Measurements from ENCODE around the gene ATP1A3. TPM values are rescaled to one million over a fixed set of nuclear protein-coding genes. Genes with fewer than 3 reads are reported as not detected.

The ATP1A3 gene
- total and polyA plus RNA-seq, 12 donors, result 0.11 to 35.0 (median 5.7) TPM; not detected in 1

- 87 to 92% (median 90%) methylated on average over 7 to 17 of the region's 17 CpGs for WGBS, 4 donors
- no peak for TF ChIP-seq CTCF (IDR thresholded peaks at IDR 0.05)
- TF ChIP-seq POLR2A (IDR thresholded peaks at IDR 0.05), result no peak
- Histone ChIP-seq H3K27me3 (no peaks in the 10 kb centered on the region), H3K4me1 (replicated peaks in 1 of 2) (no peaks in the 10 kb centered on the region), H3K9me3 (replicated peaks in 1 of 3) (no peaks in the 10 kb centered on the region), H3K36me3 (replicated peaks in 1 of 2) (no peaks in the 10 kb centered on the region), H3K4me3 (no peak overlapping the region), H3K27ac (no peak overlapping the region)
- intact Hi-C loops (cut with DNase I), result no loop called here
- DNase-seq, result no peak
Observed at GRCh38 chr19:41978470-41978869, 15.6 kb downstream of the ATP1A3 start.

DNA sequence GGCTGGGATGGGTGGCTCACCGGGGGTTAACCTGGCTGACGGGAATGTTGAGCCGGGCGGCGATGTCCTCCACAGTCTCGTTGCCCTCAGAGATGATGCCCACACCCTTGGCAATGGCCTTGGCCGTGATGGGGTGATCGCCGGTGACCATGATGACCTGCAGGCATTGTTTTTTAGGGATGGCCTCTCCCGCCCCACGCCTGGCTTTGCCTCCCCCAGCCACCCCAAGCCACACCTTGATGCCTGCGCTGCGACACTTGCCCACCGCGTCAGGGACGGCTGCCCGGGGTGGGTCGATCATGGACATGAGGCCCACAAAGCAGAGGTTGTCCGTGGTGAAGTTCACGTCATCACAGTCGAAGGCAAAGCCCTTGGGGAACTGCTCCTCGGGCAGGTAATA lies 16.1 kb downstream of the ATP1A3 start:
- intact Hi-C loops (cut with DNase I), result no loop called here
- DNase-seq, result no peak
- H3K36me3 ChIP-seq (replicated peaks in 1 of 2), result no peaks in the 10 kb centered on the region
- no peaks in the 10 kb centered on the region for H3K9me3 ChIP-seq (replicated peaks in 1 of 3)
- TF ChIP-seq CTCF (IDR thresholded peaks at IDR 0.05), result no peak
- TF ChIP-seq POLR2A (IDR thresholded peaks at IDR 0.05), result no peak
- no peak overlapping the region for H3K27ac ChIP-seq
- 57 to 79% (median 72%) methylated on average over 1 to 22 of the region's 22 CpGs for WGBS, 4 donors
- no peak overlapping the region for H3K4me3 ChIP-seq
- H3K27me3 ChIP-seq, result no peaks in the 10 kb centered on the region
- H3K4me1 ChIP-seq (replicated peaks in 1 of 2), result no peaks in the 10 kb centered on the region

DNA sequence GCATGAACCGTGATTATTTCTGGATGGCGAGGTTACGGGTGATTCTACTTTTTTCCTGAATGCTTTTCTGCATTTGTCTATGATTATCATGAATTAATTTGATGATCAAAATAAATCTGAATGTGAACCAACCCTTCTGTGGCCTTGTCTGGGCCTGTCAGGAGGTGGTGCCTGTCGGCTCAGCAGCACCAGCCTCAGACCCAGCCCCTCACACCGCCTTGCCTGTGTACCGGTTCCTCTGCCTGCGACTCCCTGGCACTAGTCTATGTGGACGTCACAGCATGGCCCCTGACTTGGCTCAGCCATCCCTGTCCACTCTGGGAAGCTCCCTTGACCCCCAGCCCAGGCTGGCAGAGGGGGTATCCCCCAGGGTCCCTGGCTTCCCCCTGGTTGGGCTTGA lies 19.4 kb downstream of the ATP1A3 start:
- no peak for TF ChIP-seq CTCF (IDR thresholded peaks at IDR 0.05)
- no peak for TF ChIP-seq POLR2A (IDR thresholded peaks at IDR 0.05)
- Histone ChIP-seq H3K4me1 (replicated peaks in 1 of 2) (no peaks in the 10 kb centered on the region), H3K9me3 (replicated peaks in 1 of 3) (no peaks in the 10 kb centered on the region), H3K27ac (no peak overlapping the region), H3K4me3 (no peak overlapping the region), H3K27me3 (no peaks in the 10 kb centered on the region), H3K36me3 (replicated peaks in 1 of 2) (no peaks in the 10 kb centered on the region)
- intact Hi-C loops (cut with DNase I), result no loop called here
- DNase-seq, result no peak
- 78 to 83% (median 78%) methylated on average over 5 to 8 of the region's 8 CpGs for WGBS, 4 donors

DNA sequence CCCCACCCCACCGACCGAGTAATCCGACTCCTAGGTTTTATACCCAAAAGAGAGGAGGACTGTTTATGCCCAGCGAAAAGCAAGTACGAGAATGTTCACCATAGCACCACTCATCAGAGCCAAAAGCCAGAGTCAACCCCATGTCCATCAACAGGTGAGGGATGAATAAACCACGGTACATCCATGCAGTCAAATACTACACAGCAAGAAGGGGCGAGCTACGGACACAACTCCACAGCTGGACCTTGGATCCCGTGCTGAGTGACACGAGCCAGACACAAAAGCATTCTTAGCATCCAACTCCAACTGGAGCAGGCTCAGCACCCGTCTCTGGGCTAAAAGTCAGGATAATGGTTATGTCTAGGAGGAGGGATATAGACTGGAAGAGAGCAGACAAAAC lies 22.7 kb downstream of the ATP1A3 start:
- no peak for DNase-seq
- WGBS, 4 donors, result 76 to 90% (median 86%) methylated on average over 8 to 11 of the region's 11 CpGs
- intact Hi-C loops (cut with DNase I), result no loop called here
- no peaks in the 10 kb centered on the region for H3K36me3 ChIP-seq (replicated peaks in 1 of 2)
- TF ChIP-seq CTCF (IDR thresholded peaks at IDR 0.05) (no peak), POLR2A (IDR thresholded peaks at IDR 0.05) (no peak)
- H3K4me3 ChIP-seq, result no peak overlapping the region
- no peaks in the 10 kb centered on the region for H3K4me1 ChIP-seq (replicated peaks in 1 of 2)
- no peaks in the 10 kb centered on the region for H3K27me3 ChIP-seq
- H3K27ac ChIP-seq, result no peak overlapping the region
- H3K9me3 ChIP-seq (replicated peaks in 1 of 3), result no peaks in the 10 kb centered on the region

Measured in adrenal gland (tissue), 12 donors.